Neural cell (in vitro differentiated cells): ENCODE results near the gene PSMB3. TPM values are rescaled to one million over a fixed set of nuclear protein-coding genes. Genes with fewer than 3 reads are reported as not detected.

Experiments
- H2AFZ ChIP-seq: fragments of 200-600, 300-800 bp; sonication (generic), shearing (Covaris generic); 2 replicates; pipeline ENCODE4 v1.6.0; 2014; ENCODE audit warnings: low read depth, mild to moderate bottlenecking, antibody characterized with exemption, low read length, moderate library complexity
- H3F3A ChIP-seq: fragments of 200-600 bp; shearing (Covaris generic); 2 replicates; pipeline ENCODE4 v1.6.1; 2016; ENCODE audit warnings: mild to moderate bottlenecking, moderate library complexity, mixed read lengths, antibody characterized with exemption, low read length; ENCODE audit not compliant: insufficient read depth, poor library complexity, severe bottlenecking
- H3K27ac ChIP-seq: fragments of 200-600, 300-800 bp; sonication (generic), shearing (Covaris generic); 2 replicates; pipeline ENCODE4 v1.5.1; 2014; ENCODE audit warnings: mild to moderate bottlenecking, low read length, moderate library complexity
- H3K27me3 ChIP-seq: fragments of 300-800, 200-600 bp; sonication (generic), shearing (Covaris generic); 2 replicates; pipeline ENCODE4 v1.6.0; 2014; ENCODE audit warnings: mild to moderate bottlenecking, low read depth, low read length, moderate library complexity; ENCODE audit not compliant: insufficient read depth
- H3K36me3 ChIP-seq: fragments of 300-800, 200-600 bp; sonication (generic), shearing (Covaris generic); 2 replicates; pipeline ENCODE4 v1.5.1; 2014; ENCODE audit warnings: mild to moderate bottlenecking, antibody characterized with exemption, low read length, moderate library complexity; ENCODE audit not compliant: insufficient read depth
- H3K4me2 ChIP-seq: fragments of 300-800, 200-600 bp; sonication (generic), shearing (Covaris generic); 2 replicates; pipeline ENCODE4 v1.6.0; 2014; ENCODE audit warnings: mild to moderate bottlenecking, low read length
- H3K4me3 ChIP-seq: fragments of 300-800, 200-600 bp; sonication (generic), shearing (Covaris generic); 2 replicates; pipeline ENCODE4 v1.5.1; 2014; ENCODE audit warnings: mild to moderate bottlenecking, low read length, moderate library complexity
- H3K79me2 ChIP-seq: fragments of 200-600 bp; shearing (Covaris generic); replicated peaks from 2 replicates; pipeline ENCODE4 v1.6.0; 2014; ENCODE audit warnings: mild to moderate bottlenecking, low read length, moderate library complexity; ENCODE audit not compliant: insufficient read depth
- H3K9ac ChIP-seq: fragments of 300-800, 200-600 bp; sonication (generic), shearing (Covaris generic); 2 replicates; pipeline ENCODE4 v1.6.1; 2016; ENCODE audit warnings: mild to moderate bottlenecking, low read length, mixed read lengths
- H3K9me2 ChIP-seq: fragments of 200-600 bp; shearing (Covaris generic); 2 replicates; pipeline ENCODE4 v1.6.1; 2016; ENCODE audit warnings: mild to moderate bottlenecking, low read length, mixed read lengths; ENCODE audit not compliant: insufficient read depth
- H3K9me3 ChIP-seq: fragments of 200-600, 300-800 bp; sonication (generic), shearing (Covaris generic); 2 replicates; pipeline ENCODE4 v1.6.1; 2016; ENCODE audit warnings: mild to moderate bottlenecking, mixed run types, low read length, moderate library complexity, mixed read lengths
- H4K20me1 ChIP-seq: fragments of 200-600 bp; shearing (Covaris generic); 2 replicates; pipeline ENCODE4 v1.6.1; 2016; ENCODE audit warnings: mild to moderate bottlenecking, mixed run types; ENCODE audit not compliant: insufficient read depth
- CTCF ChIP-seq: fragments of 450-650 bp; IDR thresholded peaks from 2 replicates; pipeline ENCODE4 v1.5.1; 2014; ENCODE audit warnings: antibody characterized with exemption, mild to moderate bottlenecking, moderate library complexity; ENCODE audit not compliant: poor library complexity, severe bottlenecking
- EZH2 ChIP-seq: fragments of 200-600, 300-800 bp; shearing (Covaris generic), sonication (generic); IDR thresholded peaks from 2 replicates; pipeline ENCODE4 v1.6.1; 2014; ENCODE audit warnings: antibody characterized with exemption, low read length, borderline replicate concordance, mild to moderate bottlenecking; ENCODE audit not compliant: insufficient read depth, poor library complexity, severe bottlenecking
- MXI1 ChIP-seq: fragments of 450-650 bp; conservative IDR thresholded peaks from 2 replicates; pipeline ENCODE4 v1.6.1; 2014; ENCODE audit warnings: antibody characterized with exemption, mild to moderate bottlenecking; ENCODE audit not compliant: poor library complexity, severe bottlenecking
- POLR2AphosphoS5 ChIP-seq: IDR thresholded peaks from 2 replicates; pipeline ENCODE4 v1.6.1; 2012
- RAD21 ChIP-seq: fragments of 450-650 bp; conservative IDR thresholded peaks from 2 replicates; pipeline ENCODE4 v1.6.1; 2014; ENCODE audit warnings: antibody characterized with exemption, mild to moderate bottlenecking, moderate library complexity
- REST ChIP-seq: IDR thresholded peaks from 2 replicates; pipeline ENCODE4 v1.6.1; 2012; ENCODE audit warnings: borderline replicate concordance
- SMC3 ChIP-seq: fragments of 450-650 bp; conservative IDR thresholded peaks from 2 replicates; pipeline ENCODE4 v1.6.1; 2014; ENCODE audit warnings: antibody characterized with exemption, mild to moderate bottlenecking, moderate library complexity; ENCODE audit not compliant: poor library complexity
- TAF1 ChIP-seq: IDR thresholded peaks from 2 replicates; pipeline ENCODE4 v1.6.1; 2012; ENCODE audit warnings: low read depth
- polyA plus RNA-seq: library from polyadenylated mRNA; depleted of rRNA; stranded (reverse); fragments of >200 nt; gene quantifications from 2 replicates; pipeline ENCODE4 v1.2.3, GENCODE V29; 2014

PSMB3 gene
- polyA plus RNA-seq, 1 donor from 2014 or later = 338 TPM

GRCh38 chr17:38745545-38745944, 7.0 kb upstream of the PSMB3 start:
- Histone ChIP-seq H3F3A (no peaks in the 10 kb centered on the region), H3K4me2 (peak overlapping the region; percentile 79), H3K36me3 (no peaks in the 10 kb centered on the region), H3K9me2 (no peaks in the 10 kb centered on the region), H2AFZ (no peak overlapping the region), H3K27ac (peak overlapping the region; percentile 94), H3K4me3 (peak overlapping the region; percentile 94), H3K9ac (peak overlapping the region; percentile 100), H3K27me3 (no peaks in the 10 kb centered on the region), H3K9me3 (no peaks in the 10 kb centered on the region), H4K20me1 (peaks cover 13% of the 10 kb centered on the region), H3K79me2 (peaks cover 81% of the 10 kb centered on the region)
- no peak for TF ChIP-seq POLR2AphosphoS5
- TF ChIP-seq TAF1 = no peak
- TF ChIP-seq CTCF = no peak
- TF ChIP-seq MXI1 = no peak
- no peak for TF ChIP-seq EZH2
- TF ChIP-seq RAD21 = no peak
- TF ChIP-seq REST = no peak
- no peak for TF ChIP-seq SMC3

GRCh38 chr17:38746004-38746848, 6.3 kb upstream of the PSMB3 start:
- no peaks in the 10 kb centered on the region for H3K27me3 ChIP-seq
- peak overlapping the region; percentile 94 for H3K27ac ChIP-seq
- H2AFZ ChIP-seq = no peak overlapping the region
- H4K20me1 ChIP-seq = peaks cover 10% of the 10 kb centered on the region
- H3F3A ChIP-seq = no peaks in the 10 kb centered on the region
- peak overlapping the region; percentile 100 for H3K9ac ChIP-seq
- peaks cover 74% of the 10 kb centered on the region for H3K79me2 ChIP-seq
- TF ChIP-seq CTCF (no peak), REST (peak; percentile 45), EZH2 (no peak), TAF1 (peak; percentile 28)
- H3K4me3 ChIP-seq = peak overlapping the region; percentile 94
- no peaks in the 10 kb centered on the region for H3K36me3 ChIP-seq
- no peaks in the 10 kb centered on the region for H3K9me2 ChIP-seq
- H3K4me2 ChIP-seq = peak overlapping the region; percentile 79
- no peaks in the 10 kb centered on the region for H3K9me3 ChIP-seq
